ENCODE measurements around the gene CMC2.

GRCh38 chr16:80997139-80997798, 9.4 kb downstream of the CMC2 start:
- TF ChIP-seq ZNF274 (IDR thresholded peaks at IDR 0.05; ENCODE audit: low read depth, low read length) (no peak), YY1 (IDR thresholded peaks at IDR 0.05; ENCODE audit: insufficient read depth, insufficient read length) (no peak)

Data from NT2/D1 (cell line).